ENCODE results near the gene GNLY.
"Not testable (repeated sequence)": the region's sequence is repeated elsewhere in the genome, so short reads cannot be mapped to it uniquely, and the experiment has no call there.

GNLY gene

GRCh38 chr2:85665264-85665937 lies 28.8 kb upstream of the GNLY start:
- no peak for DNase-seq (ENCODE audit: low spot score)

DNA sequence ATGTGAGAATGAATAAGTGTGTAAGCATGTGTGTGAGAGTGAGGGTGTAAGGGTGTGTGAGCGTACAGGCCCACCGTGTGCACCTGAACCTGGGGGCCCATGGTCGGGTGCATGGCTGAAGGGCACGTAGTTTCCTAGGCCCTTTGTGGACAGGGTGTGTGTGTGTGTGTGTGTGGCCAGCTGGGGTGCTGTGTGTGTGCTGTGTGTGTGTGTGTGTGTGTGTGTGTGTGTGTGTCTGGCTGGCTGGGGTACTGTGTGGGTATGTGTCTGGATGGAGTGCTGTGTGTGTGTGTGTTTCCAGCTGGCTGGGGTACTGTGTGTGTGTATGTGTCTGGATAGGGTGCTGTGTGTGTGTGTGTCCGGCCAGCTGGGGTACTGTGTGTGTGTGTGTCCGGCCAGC lies 28.1 kb upstream of the GNLY start:
- DNase-seq (ENCODE audit: low spot score), result no peak

- DNase-seq (ENCODE audit: low spot score), result peak; percentile 51
Measured at GRCh38 chr2:85666435-85667316, 27.5 kb upstream of the GNLY start.

- DNase-seq (ENCODE audit: low spot score), result no peak
Measured at GRCh38 chr2:85667561-85668008, 26.6 kb upstream of the GNLY start.

GRCh38 chr2:85668009-85668856 lies 25.9 kb upstream of the GNLY start, which contains the start of gene SFTPB:
Gene SFTPB (minus strand): TSS chr2:85668199. CDS start chr2:85668183, 16 bp downstream.
- no peak for DNase-seq (ENCODE audit: low spot score)

- no peak for DNase-seq (ENCODE audit: low spot score)
Measured at GRCh38 chr2:85668857-85669142, 25.4 kb upstream of the GNLY start.

- DNase-seq (ENCODE audit: low spot score), result no peak
Measured at GRCh38 chr2:85669549-85669948, 24.6 kb upstream of the GNLY start.

DNA sequence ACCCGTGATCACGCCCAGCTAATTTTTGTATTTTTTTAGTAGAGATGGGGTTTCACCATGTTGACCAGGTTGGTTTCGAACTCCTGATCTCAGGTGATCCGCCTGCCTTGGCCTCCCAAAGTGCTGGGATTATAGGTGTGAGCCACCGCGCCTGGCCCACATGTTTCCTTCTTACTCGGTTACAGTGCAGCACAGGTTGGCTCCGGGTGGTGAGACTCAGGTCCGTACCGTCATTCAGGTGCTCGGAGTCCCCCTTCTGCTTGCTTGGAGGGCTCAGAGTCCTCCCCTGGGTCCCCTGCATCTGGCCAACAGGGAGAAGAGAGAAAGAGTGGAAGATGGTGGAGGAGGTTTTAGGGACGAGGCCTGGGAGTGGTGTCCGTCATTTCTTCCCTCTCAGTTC lies 23.7 kb upstream of the GNLY start:
- DNase-seq (ENCODE audit: low spot score), result not testable (repeated sequence)

- DNase-seq (ENCODE audit: low spot score), result no peak
Measured at GRCh38 chr2:85672456-85672855, 21.7 kb upstream of the GNLY start.

GRCh38 chr2:85673716-85674375 lies 20.3 kb upstream of the GNLY start:
- DNase-seq (ENCODE audit: low spot score), result no peak

- no peak for DNase-seq (ENCODE audit: low spot score)
Measured at GRCh38 chr2:85674417-85674816, 19.7 kb upstream of the GNLY start.

DNA sequence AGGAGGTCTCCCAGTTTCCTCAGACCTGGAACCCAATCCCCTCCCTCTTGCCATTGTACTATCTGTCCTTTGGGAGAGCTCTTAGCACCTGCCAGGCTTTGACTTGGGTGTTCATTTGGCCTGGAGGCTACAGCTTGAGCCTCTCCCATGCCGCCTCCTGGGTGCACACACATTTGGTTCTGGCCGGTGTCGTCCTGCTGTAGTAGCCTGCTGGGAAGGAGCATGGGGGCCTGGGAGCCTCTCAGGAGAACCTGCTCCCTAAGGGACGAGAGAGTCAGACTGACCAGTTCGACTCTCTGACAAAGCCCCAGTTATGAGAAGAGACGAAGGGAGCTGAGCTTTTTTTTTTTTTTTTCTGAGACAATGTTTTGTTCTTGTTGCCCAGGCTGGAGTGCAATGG lies 18.7 kb upstream of the GNLY start:
- DNase-seq (ENCODE audit: low spot score), result no peak

GRCh38 chr2:85675866-85676548 lies 18.2 kb upstream of the GNLY start:
- DNase-seq (ENCODE audit: low spot score), result no peak

- DNase-seq (ENCODE audit: low spot score), result no peak
Measured at GRCh38 chr2:85678377-85678776, 15.8 kb upstream of the GNLY start.

DNA sequence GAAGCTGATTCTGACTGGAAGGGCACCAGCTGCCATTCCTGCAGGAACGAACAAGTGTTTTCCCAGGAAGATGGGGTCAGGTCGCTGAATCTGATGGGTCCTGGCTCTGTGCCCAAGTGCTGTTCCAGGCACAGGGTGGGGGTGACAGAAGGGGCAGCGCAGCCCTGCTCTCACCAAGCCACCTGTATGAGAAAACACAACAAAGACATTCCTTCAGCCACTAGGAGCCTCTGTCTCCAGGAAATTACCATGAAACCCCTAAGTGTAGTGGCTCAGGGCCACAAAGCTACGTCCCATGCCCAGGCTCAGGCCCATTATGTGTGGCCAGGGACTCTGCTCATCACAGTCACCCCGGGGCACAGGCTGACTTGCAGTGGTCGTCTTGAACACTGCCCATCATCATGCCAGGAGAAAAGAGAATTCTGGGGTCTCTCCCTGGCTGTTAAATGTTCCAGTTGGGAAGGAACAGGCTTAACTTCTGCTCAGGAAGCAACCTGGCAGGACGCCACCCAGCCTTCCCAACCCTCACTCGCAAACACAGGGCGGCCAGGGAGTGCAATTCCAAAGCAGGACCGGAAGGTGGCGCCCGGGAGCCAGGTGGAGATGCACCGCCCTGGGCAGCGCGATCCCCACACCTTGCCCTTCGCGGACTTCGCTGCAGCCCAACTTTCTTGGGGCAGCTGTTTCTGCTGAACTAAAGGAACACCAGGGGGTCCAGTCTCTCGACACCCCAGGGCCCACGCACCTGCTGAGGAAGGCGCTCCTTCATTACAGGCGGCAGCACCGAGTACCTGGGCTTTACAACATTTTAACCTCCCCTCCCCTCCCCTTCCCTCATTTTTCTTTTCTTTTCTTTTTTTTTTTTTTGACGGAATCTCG lies 15.1 kb upstream of the GNLY start:
- DNase-seq (ENCODE audit: low spot score), result peak; percentile 58

DNA sequence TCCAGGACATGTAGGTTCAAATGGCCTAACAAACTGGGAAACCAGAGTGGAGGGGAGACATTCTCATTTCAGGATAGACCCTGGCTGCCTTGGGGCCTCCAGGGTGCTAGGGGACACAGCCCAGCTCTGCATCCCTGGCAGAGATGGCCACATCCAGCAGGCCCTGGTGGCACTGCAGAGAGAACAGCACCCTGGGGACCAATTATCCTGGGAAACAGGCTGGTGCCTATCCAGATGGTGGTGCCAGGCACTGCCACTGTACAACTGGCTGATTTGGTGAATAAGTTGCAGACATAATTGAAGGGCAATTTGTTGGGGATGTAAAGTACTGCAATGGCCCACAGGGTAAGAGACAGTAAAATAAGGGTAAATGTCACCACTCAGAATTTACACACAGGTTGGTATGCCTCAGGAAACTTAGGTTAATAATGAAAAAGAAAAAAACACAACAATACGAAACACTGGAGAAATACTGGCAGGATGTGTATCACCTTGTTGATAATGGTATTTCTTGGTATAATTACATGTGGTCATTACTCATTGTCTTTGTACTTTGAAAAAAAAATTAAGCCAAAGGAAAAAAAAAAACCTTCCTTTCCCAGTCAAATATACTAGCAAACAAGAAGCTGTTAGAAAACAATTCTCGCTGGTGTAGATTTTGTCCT lies 13.3 kb upstream of the GNLY start:
- peak; percentile 53 for DNase-seq (ENCODE audit: low spot score)

GRCh38 chr2:85681372-85681763 lies 12.8 kb upstream of the GNLY start:
- DNase-seq (ENCODE audit: low spot score), result no peak

GRCh38 chr2:85681776-85682175 lies 12.4 kb upstream of the GNLY start:
- no peak for DNase-seq (ENCODE audit: low spot score)

DNA sequence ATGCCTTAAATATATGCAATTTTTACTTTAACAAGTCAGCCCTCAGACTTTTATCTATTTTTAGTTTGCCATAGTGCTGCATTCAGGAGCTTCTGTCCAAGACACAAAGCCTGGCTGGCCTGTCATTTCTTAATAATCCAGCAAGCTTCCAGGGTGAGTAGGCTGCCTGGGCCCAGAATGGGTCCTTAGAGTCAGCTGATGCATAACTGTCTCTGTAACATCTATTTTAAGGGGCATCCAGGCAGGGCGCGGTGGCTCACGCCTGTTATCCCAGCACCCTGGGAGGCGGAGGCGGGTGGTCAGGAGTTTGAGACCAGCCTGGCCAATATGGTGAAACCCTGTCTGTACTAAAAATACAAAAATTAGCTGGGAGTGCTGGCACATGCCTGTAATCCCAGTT lies 11.8 kb upstream of the GNLY start:
- no peak for DNase-seq (ENCODE audit: low spot score)

GRCh38 chr2:85684380-85684779 lies 9.8 kb upstream of the GNLY start:
- no peak for DNase-seq (ENCODE audit: low spot score)
